RWPE1 (cell line): Measurements from ENCODE around the gene PRSS12.
A peak's percentile ranks its signal among the peaks of the same experiment; 100 is the strongest.

Source experiments
- CTCF ChIA-PET: fragments of 350-600 bp; sonication (Branson Sonifier 250); formaldehyde crosslinking; extraction: SDS; loops from one replicate; lab custom pipeline; 2021; lab: Yijun Ruan, JAX
- POLR2A ChIA-PET: fragments of 400-600 bp; formaldehyde crosslinking; extraction: SDS; loops from one replicate; lab custom pipeline; 2020; ENCODE audit warnings: antibody characterized with exemption; ENCODE audit not compliant: low non-redundant PET; lab: Yijun Ruan, JAX
- DNase-seq: peaks from one replicate; pipeline ENCODE4 v3.0.0; 2012; ENCODE audit warnings: low spot score
- H3K27ac ChIP-seq: fragments of 450-650 bp; 2 replicates; pipeline ENCODE4 v1.5.1; 2017
- TF ChIP-seq, protein P1 (sequence below): fragments of 450-650 bp; conservative IDR thresholded peaks from 2 replicates; pipeline ENCODE4 v1.5.1; 2017; ENCODE audit warnings: low read depth, mild to moderate bottlenecking

Gene PRSS12

GRCh38 chr4:118351851-118352827 is 664 bp downstream of the PRSS12 start:
- peak; percentile 7 for DNase-seq
- TF ChIP-seq, protein P1, sequence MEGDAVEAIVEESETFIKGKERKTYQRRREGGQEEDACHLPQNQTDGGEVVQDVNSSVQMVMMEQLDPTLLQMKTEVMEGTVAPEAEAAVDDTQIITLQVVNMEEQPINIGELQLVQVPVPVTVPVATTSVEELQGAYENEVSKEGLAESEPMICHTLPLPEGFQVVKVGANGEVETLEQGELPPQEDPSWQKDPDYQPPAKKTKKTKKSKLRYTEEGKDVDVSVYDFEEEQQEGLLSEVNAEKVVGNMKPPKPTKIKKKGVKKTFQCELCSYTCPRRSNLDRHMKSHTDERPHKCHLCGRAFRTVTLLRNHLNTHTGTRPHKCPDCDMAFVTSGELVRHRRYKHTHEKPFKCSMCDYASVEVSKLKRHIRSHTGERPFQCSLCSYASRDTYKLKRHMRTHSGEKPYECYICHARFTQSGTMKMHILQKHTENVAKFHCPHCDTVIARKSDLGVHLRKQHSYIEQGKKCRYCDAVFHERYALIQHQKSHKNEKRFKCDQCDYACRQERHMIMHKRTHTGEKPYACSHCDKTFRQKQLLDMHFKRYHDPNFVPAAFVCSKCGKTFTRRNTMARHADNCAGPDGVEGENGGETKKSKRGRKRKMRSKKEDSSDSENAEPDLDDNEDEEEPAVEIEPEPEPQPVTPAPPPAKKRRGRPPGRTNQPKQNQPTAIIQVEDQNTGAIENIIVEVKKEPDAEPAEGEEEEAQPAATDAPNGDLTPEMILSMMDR = no peak
- H3K27ac ChIP-seq = no peak overlapping the region
- ChIA-PET CTCF (interaction anchor here (0.6 to 1.8 kb wide), 11 partner anchors 10 to 72 kb away, joined by 3 to 11 read pairs (median 3); no protein-coding TSS in a partner anchor), POLR2A (no interaction called here)

DNA sequence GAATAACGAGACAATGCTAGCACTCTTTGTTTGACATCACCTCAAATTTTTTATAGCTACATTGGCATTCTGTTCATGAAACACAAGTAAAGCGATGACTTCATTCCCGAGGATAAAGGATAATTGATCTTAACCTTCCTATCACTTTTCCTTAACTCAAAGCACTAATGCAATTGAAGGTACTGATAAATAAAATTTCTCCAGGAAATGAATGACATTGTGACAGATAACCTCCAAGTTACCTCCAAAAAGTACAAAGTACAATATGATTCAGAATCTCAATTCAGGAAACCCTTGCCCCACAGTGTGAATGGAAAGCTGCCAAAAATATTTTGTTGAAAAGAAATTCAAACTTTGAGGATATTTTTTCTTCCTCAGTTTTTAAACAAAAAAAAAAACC is 1.8 kb downstream of the PRSS12 start:
- TF ChIP-seq, protein P1 = no peak
- DNase-seq = no peak
- CTCF ChIA-PET = interaction anchor here (0.7 to 0.8 kb wide), 3 partner anchors 12 to 619 kb away, joined by 3 read pairs; no protein-coding TSS in a partner anchor
- H3K27ac ChIP-seq = no peak overlapping the region
- POLR2A ChIA-PET = no interaction called here

DNA sequence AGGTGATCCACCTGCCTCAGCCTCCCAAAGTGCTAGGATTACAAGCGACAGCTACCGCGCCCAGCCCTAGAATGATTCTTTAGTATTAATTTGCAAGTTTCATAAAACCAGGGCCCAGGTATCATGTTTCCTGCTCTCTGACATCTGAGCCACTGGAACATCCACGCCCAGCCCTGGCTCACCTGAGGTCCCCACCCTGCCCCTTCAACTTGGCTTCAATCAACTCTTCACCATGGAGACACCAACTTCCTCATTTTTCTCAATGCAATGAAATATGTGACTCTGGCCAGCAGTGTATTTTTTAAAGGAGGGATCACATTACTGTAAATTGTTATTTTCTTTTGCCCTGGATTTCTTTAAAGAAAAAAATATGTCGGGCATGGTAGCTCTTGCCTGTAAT is 3.9 kb downstream of the PRSS12 start:
- H3K27ac ChIP-seq = no peak overlapping the region
- ChIA-PET CTCF (no interaction called here), POLR2A (no interaction called here)
- peak; percentile 28 for DNase-seq
- TF ChIP-seq, protein P1 = no peak

DNA sequence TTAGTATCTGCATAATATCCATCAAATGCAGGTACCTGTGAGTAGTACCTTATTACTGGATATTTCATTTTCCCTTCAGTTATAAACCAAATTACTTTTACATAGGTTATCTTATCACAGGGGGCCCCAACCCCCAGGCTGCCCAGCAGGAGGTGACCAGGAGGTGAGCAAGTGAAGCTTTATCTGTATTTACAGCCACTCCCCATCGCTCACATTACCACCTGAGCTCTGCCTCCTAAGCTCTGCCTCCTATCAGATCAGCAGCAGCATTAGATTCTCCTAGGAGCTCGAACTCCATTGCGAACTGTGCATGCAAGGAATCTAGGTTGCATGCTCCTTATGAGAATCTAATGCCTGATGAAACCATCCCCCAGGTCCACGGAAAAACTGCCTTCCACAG is 6.3 kb downstream of the PRSS12 start:
- TF ChIP-seq, protein P1 = no peak
- no peak for DNase-seq
- ChIA-PET CTCF (interaction anchor here (1.4 kb wide), 1 partner anchor 77 kb away, joined by 3 read pairs; no protein-coding TSS in a partner anchor), POLR2A (no interaction called here)
- H3K27ac ChIP-seq = no peak overlapping the region

DNA sequence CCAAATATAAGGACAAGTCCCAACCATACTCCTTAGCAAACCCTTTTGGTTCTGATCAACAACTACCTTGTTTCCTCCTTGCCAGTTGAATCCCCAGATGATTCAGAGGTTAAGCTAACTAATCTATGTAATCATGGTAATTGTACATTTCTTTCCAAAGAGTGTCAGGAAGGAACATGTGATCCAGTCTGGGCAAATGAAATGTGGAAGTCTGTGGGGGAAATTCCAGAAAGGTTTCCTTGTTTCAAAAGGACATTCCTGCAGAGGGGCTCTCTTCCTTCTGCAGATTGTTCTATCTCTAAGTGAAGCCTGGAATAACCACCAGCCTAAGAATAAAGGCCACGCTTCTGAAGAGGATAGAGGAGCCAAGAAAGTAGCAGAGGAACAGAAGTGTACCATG is 7.0 kb downstream of the PRSS12 start:
- ChIA-PET POLR2A (no interaction called here), CTCF (no interaction called here)
- H3K27ac ChIP-seq = no peak overlapping the region
- TF ChIP-seq, protein P1 = no peak
- DNase-seq = no peak

GRCh38 chr4:118344801-118345200 is 8.0 kb downstream of the PRSS12 start:
- TF ChIP-seq, protein P1 = no peak
- ChIA-PET POLR2A (no interaction called here), CTCF (interaction anchor here (1.1 kb wide), 1 partner anchor 15 kb away, joined by 4 read pairs; no protein-coding TSS in a partner anchor)
- DNase-seq = no peak
- no peak overlapping the region for H3K27ac ChIP-seq
